NCI-H2227 treated with DMSO at 0.1 percent for 48 hours (cell line): ENCODE results near the gene FMN1.
A peak's percentile ranks its signal among the peaks of the same experiment; 100 is the strongest.

Experiments
- DNase-seq: peaks from one replicate; lab custom pipeline; 2025; lab: John Stamatoyannopoulos, UW

FMN1 gene

DNA sequence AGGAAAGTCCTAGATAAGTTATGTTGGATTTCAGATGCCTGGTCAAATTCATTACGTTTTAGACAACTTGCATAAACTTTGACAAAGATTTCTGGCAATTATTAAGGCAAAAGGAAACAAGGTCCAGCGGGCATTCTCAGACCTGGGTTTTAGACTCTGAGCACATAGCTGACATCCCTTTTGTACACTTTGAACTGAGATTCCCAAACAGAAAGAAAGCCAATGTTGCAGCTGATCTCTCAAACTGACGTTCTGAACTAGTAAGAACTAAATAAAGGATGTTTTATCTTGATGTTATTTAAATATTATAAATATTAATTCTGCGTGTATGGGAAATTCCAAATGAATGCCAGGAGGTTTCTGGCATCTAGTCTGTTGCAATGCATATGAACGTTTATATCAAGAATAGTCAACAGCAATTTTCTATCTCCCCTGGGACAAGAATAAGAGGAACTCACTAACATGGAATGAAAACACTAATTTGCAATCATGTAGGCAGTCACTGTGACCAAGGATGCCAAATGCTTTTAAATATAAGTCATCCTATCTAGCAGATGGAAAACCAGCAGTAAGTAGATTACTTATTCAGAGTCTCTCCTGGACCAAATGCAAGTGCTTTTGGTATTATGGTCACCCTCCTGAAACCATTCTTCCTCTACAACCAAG, 274.6 kb downstream of the FMN1 start:
- DNase-seq = no peak

DNA sequence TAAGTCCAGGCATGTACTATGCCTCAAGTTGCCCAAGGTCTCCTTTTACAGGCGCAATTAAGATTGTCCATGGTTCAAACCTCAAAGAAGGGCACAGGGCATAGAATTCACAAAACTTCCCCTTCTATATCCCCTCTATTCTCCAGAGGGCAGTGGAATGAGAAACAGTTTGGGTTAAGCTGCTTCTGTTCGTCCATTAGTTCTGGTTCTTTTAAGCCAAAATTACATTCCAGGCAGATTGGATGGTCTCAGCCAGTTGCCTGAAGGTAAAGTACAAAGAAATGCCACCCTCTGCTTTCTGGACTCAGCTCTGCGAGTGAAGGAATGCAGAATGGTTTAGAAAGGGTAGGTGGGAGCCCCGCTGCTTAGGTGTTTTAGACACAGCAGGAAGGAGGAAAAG, 276.0 kb downstream of the FMN1 start:
- no peak for DNase-seq

DNA sequence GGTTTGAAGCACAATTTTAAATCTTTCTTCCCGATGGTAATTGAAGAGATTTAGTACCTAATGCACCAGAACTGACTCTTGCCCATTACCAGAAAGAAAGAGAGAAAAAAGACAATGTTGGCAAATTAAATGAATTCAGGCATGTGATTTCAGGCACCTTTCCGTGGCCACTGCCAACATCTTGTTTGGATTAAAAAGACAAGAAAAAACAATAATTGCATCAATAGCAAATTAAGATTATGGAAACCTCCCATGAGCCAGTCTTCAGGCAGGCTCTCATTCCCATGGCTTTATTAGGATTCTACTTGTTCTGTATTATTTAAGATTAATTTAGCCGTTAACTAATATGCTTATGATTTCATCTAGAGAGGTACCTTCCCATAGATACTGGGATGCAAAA, 283.7 kb downstream of the FMN1 start:
- DNase-seq = no peak

DNA sequence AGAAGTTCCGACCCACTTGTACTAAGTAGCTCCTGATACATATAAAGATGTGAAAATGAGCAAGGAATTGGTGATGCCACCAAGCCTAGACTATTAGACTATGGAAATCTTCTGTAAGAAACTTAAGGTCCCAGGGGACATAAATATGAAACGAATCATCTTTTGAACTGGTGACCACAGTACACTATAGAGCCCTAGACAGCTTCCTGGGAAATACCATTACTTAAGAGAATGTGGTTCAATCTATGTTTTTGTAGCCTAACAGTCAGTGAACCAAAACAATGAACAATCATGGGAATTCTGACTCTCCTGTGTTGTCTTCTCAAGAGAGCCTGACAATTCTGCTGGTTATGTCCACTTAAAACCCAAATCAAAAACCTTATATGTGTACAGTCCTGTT, 285.1 kb downstream of the FMN1 start:
- DNase-seq = no peak

DNA sequence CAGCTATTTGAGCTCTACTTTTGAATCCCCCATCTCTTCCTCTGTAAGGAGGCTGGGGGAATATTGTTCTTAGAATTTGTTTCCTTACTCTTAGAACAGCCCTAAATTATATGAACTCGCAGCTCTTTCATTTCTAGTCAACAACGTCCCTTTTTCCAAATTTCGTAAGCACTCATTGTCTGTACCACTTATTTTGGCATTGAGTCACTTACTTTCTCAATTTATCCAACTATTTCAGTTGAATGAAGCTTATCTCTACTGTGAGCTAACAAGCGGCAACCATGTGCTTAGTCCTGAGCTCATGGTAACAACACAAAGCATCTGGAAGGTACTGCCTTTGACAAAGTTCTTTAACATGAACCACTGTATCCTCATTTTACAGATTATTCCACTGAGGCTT, 285.6 kb downstream of the FMN1 start:
- DNase-seq = no peak

DNA sequence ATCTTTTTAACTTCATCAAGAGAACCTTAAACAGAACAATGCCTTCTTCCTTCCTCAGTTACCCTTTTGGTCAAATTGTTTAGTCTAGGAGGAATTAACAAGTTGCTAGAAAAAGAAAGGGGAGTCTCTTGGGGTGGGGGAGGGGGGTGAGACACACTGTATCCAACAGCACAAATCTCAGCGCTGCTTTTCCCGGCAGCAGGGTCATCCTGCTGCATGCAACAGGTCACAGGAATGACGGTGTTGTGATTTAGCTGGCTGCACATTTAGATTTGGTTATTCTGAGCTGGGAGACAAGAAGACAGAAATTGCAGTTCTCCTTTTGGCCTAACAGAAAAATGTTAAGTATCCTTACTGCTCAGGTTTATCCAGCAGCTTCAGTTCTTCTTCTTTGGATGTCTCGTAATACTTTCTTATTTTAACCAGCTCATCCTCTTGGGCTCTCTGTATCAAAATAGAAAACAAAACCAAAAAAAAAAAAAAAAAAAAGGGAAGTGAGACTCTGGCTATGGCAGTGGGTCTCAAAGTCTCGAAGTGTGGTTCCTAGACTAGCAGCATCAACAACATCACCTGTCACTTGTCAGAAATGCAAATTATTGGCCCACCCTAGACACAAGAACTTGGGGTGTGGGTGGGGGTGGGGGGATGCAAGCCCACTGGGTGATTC, 286.2 kb downstream of the FMN1 start:
- no peak for DNase-seq

DNA sequence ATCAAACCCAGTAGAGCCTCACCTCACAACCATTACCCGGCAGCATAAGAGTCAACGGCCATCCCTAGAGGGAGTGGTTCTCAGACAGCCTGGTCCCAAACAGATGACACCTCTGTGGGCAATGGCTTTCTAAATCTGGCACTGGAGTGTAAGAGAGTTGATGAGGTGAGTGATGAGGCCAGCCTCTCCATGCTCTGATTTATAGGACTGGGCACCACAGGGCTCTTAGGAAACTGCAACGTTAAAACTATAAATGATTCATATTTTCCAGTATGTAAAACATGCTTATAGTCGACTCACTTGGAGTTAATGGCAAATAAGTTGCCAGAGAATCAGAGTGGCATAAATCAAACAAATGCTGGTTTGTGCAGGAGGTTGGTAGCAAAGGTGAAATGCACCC, 289.0 kb downstream of the FMN1 start:
- DNase-seq = no peak

DNA sequence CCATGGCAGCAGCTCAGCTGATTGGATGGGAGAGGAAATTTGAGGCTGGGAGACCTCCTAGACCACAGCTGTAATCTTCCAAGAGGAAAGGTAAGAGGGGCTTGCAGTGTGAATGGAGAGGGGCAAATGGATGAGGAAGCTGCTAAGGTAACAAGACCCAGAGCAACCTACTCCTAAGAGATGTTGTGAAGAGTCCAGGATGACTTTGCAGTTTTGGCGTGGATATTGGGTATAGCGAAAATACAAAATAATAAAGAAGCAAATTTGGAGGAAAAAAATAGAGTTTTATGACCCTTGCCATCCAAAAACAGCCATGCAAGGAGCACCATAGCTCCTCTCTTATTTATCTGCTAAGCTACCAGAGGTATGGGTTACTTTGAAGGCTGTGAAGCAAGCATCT, 290.1 kb downstream of the FMN1 start:
- DNase-seq = no peak

DNA sequence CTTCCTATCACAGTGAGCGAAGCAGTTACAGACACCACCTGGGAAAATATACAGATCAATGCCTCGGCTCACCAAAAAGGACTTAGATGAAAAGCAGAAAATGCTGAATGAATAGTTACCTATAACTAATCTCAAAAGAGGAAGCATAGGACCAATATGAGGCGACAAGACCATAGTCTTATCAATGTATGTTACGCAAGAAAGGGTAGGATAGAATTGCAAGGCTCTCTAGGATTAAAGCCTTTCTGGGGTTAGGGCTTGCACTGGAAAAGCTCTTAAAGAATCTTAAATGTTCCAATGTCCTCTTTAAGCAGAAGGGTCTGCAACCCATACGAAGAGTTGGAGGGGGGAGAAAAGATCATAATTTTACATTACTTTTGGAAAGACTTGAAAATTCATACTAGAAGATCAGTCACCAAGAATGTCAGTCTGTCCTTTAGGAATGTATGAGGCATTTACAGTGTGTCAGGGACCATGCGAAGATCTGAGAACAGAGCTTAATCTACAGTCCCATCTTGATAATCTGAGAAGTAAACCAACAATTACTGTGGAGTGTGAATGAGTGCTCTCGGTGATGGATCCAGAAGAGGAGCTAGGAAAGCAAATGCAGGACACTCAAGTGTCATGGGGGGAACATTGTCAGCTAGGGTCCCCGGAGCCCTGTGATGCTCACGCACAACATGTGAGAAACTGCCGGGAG, 290.8 kb downstream of the FMN1 start:
- no peak for DNase-seq

DNA sequence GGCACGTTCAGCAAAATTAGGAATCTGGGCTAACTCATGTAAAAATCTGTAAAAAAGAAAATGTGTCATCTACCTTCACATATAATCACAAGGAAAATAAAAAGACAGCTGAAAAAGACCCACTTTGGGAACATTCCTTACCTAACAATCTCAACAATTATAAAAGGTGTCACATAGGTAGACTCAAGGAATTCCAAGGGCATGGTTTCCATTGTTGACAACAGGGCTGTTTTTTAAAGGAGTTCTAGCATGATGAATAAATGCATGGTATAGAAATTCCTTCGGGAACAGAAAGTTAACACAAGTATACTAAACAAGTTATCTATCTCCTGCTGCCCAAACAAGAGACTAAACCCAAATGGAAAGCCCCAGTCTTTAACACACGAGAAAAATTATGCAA, 292.5 kb downstream of the FMN1 start:
- no peak for DNase-seq

DNA sequence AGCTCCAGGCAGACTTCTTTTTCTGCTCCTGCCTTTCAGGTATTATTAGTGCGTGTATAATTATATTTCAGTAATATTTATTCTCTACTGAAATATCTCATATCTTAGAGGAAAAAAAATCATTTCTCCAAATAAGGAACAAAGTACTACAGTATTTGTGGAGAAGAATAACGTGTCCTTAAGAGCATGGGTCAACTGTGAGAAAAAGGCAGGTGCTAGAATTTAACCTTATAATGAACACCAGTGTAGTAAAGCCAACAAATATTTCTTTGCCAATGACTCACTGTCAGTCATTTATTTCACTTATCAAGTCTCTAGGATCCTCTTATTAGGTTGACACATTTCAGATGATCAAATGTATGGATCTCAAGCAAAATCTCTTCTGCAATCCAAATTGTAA, 293.3 kb downstream of the FMN1 start:
- no peak for DNase-seq

DNA sequence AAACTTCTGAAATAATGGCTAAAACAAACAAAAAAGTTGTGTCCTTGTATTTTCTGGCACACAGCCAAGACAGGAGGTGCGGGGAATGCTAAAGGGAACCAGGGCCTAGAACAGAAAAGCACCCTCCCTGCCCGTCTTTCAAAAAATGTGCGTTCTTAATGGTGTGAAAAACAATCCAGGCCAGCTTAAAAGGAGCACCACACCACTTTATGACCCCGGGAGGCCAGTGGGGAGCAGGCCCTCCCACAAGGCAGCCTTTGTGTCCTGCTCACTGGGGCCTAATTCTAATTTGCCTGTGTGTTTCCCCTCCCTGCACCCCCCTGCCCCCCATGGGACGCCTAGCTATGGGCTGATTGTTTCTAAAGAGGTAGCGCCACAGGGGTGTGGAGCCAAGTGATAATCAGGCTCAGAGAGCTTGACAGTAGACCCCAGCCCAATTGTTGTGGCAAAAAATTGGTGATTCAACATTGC, 295.4 kb downstream of the FMN1 start:
- peak; percentile 66 for DNase-seq

DNA sequence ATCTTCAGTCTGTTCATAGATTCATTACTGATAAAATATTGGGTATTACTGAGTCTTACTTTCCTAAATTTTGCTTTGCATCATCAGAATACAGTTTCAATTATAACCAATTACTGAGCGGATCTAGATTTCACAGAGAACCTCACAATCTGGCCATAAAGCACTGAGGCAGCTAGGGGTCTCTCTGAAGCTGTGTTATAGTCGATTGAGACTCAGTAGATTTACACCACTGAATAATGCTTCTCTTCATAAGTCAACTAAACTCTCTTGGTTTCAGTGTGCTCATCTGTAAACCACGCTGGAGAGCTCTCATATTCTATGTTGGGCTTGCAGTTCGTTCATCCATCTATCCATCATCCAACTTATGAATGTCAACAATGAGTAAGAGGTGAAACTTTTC, 296.1 kb downstream of the FMN1 start:
- no peak for DNase-seq

DNA sequence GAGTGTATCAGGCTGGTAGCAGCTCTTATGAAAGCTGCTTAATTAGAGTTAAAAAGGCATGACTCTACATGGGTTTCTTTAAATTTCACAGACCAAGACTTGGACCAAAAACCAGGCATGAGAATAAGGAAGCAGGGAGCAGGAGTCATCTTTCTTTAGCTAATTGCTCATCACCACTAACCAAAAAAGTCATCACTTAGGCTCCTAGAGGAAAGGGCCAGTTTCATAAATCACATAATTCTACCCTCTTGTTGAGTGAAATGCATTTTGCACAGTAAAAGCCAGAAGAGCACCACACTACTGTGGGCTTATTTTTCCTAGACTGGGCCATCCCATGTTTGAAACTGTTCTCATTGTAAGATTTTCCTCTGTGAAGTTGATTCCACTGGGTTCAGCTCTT, 301.1 kb downstream of the FMN1 start:
- DNase-seq = no peak

DNA sequence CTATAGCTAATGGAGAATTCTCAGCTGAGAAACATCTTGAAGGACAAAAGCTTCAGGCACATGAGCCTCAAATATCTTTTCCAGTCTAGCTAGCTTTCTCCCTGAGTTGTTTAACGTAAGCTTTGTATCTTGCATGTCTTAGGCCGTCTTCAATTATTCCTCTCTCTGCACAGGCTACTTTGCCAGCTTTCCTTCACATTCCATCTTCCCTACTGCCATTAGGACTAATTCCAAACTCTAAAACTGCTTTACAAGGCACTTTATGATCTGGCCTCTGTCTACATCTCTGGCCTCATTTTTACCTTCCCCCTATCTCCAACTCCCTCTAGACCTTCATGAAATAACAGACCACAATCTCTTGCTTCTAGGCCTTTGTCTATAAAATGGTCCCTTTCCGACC, 305.3 kb downstream of the FMN1 start:
- DNase-seq = no peak

DNA sequence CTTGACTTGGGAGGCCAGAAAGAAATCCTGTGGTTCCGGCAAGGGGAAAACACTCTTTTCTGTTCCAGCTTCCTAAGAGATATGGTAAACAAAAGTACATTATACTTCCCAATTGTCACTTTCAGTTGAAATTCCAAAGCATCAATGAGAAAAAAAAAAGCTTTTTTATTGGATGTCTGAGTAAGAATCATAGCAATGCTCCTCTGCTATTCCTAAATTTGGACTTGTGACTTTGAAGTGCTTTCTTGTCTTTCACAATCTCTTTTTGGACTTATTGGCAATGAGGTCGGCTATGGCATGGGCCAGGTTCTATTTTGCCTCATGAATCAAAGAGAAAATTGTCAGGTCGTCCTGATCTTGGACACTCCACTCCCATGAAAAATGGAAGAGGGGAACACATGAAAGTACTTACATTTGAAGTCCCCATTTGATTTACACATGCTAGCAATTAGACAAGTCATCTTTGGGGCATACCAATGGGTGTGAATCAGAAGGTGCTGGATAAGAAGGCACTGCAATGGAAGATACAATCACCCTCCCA, 306.2 kb downstream of the FMN1 start:
- DNase-seq = no peak

DNA sequence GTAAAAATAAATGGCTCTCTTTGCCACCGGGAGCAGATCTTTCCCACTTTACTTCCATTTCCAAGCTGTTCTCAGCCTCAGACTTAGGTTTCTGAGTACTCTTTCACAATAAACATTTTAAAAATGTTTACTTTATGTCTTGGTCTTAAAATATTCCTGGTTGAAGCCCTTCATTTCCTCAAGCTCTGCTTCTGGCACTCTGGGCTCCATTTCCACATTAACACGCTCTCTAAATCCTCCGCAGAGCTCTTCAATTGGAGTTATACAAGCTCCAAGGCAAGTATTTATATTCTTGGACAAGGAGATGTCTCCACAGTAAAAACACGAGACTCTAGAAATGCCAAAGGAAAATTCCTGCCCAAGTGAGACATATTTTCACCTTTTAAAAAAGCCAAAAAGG, 307.4 kb downstream of the FMN1 start:
- DNase-seq = no peak

DNA sequence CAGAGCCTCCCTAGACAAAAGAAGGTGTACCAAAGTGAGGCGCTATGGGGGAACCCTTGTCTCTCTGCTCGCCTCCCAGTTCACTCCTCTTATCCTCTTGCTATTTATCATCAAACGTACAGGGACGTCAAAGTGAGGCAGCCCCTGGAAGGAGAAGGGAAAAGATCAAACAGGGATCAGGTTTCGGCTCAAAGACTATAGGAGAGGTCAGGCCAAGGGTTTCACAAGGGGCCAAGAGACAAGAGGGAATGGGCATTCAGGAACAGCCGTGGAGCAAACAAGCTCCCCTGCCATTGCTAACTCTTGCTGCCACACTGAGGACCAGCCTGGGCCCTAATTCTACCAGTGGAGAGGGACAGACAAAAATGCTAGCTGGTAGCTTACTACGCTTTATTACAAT, 308.1 kb downstream of the FMN1 start:
- DNase-seq = no peak

DNA sequence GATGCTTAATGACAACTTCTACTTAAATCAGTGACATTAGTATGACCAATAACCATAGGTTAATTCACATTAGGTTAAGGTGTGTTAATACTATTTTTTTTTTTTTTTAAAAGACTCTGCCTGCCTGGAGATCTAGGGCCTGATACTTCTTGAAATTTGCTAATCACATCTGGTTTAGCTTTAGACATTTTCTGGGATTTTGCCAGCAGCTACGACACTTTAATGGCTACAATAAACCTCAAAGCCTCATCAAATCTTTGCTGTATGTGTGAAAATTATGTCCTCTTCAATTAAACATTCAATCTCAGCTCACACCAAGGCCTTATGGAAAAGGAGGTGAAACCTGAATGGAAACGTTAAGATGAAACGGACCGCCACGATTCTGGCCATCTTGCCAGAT, 308.8 kb downstream of the FMN1 start:
- DNase-seq = no peak

DNA sequence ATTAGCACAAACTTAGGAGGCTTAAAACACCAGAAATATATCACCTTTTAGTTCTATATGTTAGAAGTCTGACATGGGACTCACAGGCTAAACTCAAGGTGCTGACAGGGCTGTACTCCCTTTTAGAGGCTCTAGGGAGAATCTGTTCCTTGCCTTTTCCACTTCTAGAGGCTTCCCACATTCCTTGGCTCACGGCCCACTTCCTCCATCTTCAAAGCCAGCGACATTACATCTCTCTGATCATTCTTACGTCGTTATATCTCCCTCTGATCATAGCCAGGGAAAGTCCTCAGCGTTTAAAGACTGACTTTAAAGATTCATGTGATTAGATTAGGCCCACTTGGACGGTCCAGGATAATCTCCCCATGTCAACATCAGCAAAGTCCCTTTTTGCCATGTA, 310.4 kb downstream of the FMN1 start:
- no peak for DNase-seq

DNA sequence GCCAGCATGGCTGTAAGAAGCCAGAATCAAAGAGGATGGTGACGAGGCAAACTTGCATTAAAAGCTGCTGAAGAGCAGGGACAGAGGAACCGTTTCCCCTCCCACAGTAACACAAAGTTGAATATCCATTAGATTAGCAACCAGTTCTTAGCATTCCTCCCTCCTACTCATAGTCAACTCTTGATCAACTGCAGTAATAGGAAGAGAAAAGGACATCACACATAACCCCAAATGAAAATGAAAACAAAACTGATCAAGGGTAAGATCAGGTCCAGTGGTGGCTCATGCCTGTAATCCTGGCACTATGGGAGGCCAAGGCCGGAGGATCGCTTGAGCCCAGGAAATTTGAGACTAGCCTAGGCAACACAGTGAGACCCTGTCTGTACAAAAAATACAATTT, 311.6 kb downstream of the FMN1 start:
- DNase-seq = no peak

DNA sequence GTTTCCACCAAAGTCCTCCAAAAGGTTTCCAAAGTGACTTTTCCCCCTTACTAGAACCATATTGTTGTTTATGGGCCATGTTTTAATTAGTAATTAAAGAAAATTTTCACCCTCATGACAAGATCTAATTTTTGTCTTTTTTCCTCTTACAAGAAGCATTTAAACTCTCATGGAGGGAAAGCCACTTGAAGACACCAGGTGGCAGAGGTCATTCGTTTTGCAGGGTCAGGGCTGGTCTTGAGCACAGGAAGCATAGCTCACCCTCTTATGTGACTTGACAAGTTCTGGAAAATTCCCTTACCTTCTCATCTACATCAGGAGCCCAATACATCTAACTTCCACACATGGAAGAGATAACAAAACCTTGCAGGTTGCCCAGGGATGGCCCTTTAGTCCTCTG, 313.0 kb downstream of the FMN1 start:
- DNase-seq = no peak

DNA sequence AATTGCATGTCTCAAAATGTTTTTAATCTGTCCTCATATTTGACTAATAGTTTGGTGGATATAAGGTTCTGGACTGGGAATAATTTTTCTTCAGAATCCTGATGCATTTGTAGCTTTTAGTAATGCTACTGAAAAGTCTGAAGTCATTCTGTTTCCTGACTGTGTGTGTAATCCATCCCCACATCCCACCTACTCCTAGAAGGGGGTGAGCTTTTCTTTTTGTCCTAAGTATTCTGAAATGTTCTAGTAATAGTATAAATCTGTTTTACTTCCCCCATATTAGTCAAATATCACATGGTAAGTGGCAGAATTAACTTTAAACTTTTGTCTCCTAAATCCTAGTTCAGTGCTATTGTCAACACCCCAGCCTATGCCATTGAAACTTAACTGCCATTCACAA, 313.9 kb downstream of the FMN1 start:
- DNase-seq = no peak
